Duodenal mucosa (tissue), 2 donors: ENCODE measurements around the gene EXOG.

ENCODE experiments used
- H3K27ac ChIP-seq: one replicate; pipeline ENCODE4 v1.7.0; 2013; ENCODE audit warnings: low read depth, low read length
- H3K27me3 ChIP-seq, 2 donors: one replicate each; pipeline ENCODE4 v1.7.0; 2013; ENCODE audit warnings: low read length in 2 of 2, control low read depth in 1 of 2; ENCODE audit not compliant: insufficient read depth in 2 of 2, control insufficient read depth in 1 of 2
- H3K36me3 ChIP-seq, 2 donors: one replicate each; pipeline ENCODE4 v1.7.0; 2013; ENCODE audit warnings: low read length in 2 of 2, control low read depth in 1 of 2; ENCODE audit not compliant: insufficient read depth in 2 of 2, control insufficient read depth in 1 of 2
- H3K4me1 ChIP-seq, 2 donors: one replicate each; pipeline ENCODE4 v1.7.0; 2013; ENCODE audit warnings: low read length in 2 of 2, control low read depth in 1 of 2; ENCODE audit not compliant: insufficient read depth in 2 of 2, control insufficient read depth in 1 of 2
- H3K4me3 ChIP-seq, 2 donors: one replicate each; pipeline ENCODE4 v1.7.0; 2013; ENCODE audit warnings: low read length in 2 of 2, low read depth in 1 of 2
- H3K9ac ChIP-seq, 2 donors: one replicate each; pipeline ENCODE4 v1.7.0; 2013; ENCODE audit warnings: low read length in 2 of 2, low read depth in 1 of 2
- H3K9me3 ChIP-seq, 2 donors: one replicate each; pipeline ENCODE4 v1.7.0; 2013; ENCODE audit warnings: low read length in 2 of 2, control low read depth in 1 of 2; ENCODE audit not compliant: control insufficient read depth in 1 of 2

EXOG gene

DNA sequence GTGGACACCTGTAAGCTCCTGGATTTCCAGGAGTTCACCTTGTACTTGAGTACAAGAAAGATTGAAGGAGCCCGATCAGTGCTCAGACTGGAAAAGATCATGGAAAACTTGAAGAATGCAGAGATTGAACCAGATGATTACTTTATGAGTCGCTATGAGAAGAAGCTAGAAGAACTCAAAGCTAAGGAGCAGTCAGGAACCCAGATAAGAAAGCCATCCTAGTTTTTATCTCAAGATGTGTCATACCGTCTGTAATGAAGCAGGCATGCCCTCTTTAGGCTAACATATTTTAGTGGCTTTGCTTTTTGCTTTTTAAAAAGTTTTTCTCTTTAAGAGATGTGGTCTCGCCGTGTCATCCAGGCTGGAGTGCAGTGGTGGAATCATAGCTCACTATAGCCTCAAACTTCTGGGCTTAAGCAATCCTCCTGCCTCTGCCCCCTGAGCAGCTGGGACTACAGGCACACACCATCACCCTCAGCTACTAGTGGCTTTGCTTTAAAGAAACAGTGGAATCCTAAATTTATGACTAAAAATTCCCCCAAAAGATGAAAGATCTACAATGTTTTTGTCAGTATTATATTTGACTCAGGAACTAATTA is 28.1 kb downstream of the EXOG start:
- H3K27me3 ChIP-seq = no peaks in the 10 kb centered on the region
- no peaks in the 10 kb centered on the region for H3K4me1 ChIP-seq
- no peak overlapping the region for H3K27ac ChIP-seq
- no peaks in the 10 kb centered on the region for H3K9me3 ChIP-seq
- H3K36me3 ChIP-seq = peaks cover 4 to 24% of the 10 kb centered on the region in 2 donors
- no peak overlapping the region for H3K9ac ChIP-seq
- H3K4me3 ChIP-seq = no peak overlapping the region

GRCh38 chr3:38526792-38527191 is 30.7 kb downstream of the EXOG start:
- H3K36me3 ChIP-seq = peaks cover 4 to 27% of the 10 kb centered on the region in 2 donors

DNA sequence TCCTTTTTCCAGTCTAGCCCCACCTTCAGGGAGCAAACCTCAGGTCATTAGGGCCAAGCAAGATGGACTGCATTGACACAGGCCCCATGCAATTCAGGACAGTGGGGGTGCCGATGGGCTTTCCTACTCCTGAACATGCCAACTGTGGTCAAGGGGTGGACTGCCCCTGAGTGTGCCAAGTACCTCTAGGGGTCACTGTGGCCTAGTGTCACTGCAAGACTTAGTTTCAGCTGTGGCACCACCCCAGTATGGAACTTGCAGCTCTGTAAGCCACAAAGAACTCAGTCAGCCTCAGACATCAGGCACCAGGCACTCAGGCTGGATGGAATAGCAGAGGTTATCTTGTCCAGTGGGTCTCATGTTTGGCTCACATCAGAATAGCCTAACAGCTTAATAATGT is 32.3 kb downstream of the EXOG start:
- Histone ChIP-seq H3K27me3 (no peaks in the 10 kb centered on the region), H3K36me3 (peaks cover 4 to 27% of the 10 kb centered on the region in 2 donors), H3K9ac (no peak overlapping the region), H3K9me3 (no peaks in the 10 kb centered on the region), H3K4me3 (no peak overlapping the region), H3K4me1 (no peaks in the 10 kb centered on the region), H3K27ac (no peak overlapping the region)

More at GRCh38 chr3:38526792-38527191, 30.7 kb downstream of the EXOG start:
- no peaks in the 10 kb centered on the region for H3K4me1 ChIP-seq
- no peak overlapping the region for H3K27ac ChIP-seq
- no peaks in the 10 kb centered on the region for H3K9me3 ChIP-seq
- no peaks in the 10 kb centered on the region for H3K27me3 ChIP-seq
- H3K4me3 ChIP-seq = no peak overlapping the region
- no peak overlapping the region for H3K9ac ChIP-seq

DNA sequence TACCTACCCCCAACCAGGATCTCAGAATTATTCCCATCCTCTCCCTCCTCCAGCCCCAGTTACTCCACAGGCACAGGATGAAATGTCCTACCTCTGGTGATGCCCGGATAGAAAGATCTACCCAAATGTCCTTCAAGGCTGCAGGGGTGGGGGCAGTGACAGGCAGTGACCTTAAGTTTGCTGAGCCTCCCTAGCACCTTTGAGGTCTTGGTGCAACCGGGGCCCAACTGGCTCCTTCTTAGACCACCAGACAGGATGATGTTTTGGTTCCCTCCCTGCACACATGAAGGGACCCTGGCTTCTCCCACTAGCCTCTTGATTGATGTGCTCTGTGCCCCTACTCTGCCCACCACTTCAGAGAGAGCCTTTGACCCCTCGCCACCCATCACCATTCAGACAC is 36.4 kb downstream of the EXOG start:
- Histone ChIP-seq H3K27ac (no peak overlapping the region), H3K27me3 (no peaks in the 10 kb centered on the region), H3K9me3 (no peaks in the 10 kb centered on the region), H3K9ac (no peak overlapping the region), H3K4me1 (no peaks in the 10 kb centered on the region), H3K4me3 (no peak overlapping the region), H3K36me3 (peaks cover 0 to 10% of the 10 kb centered on the region in 2 donors)

GRCh38 chr3:38533285-38533976 is 37.3 kb downstream of the EXOG start:
- no peak overlapping the region for H3K9ac ChIP-seq
- H3K9me3 ChIP-seq = no peaks in the 10 kb centered on the region
- no peak overlapping the region for H3K4me3 ChIP-seq
- H3K36me3 ChIP-seq = peaks cover 0 to 5% of the 10 kb centered on the region in 2 donors
- no peaks in the 10 kb centered on the region for H3K27me3 ChIP-seq
- no peaks in the 10 kb centered on the region for H3K4me1 ChIP-seq
- H3K27ac ChIP-seq = no peak overlapping the region

- Histone ChIP-seq H3K4me3 (no peak overlapping the region), H3K4me1 (no peaks in the 10 kb centered on the region)
These were observed 38.0 kb downstream of the EXOG start for GRCh38 chr3:38534180-38534579.

DNA sequence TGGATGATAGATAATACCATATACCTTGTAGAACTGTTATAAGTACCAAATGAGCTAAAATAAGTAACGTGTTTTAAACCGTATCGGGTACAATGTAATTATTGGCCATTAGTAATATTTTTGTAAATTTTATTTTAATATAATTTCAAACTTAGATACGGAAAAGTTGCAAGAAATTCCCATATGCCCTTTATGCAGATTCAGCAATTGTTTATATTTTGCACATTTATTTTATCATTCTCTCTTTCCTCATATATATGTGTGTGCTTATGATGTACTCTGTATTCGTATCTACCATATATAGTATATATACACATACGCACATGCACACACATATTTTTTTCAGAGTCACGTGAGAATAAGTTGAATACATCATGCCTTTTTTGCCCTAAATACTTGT is 38.5 kb downstream of the EXOG start:
- Histone ChIP-seq H3K36me3 (peaks cover 0 to 3% of the 10 kb centered on the region in 2 donors), H3K4me1 (no peaks in the 10 kb centered on the region), H3K27me3 (no peaks in the 10 kb centered on the region), H3K9ac (no peak overlapping the region), H3K4me3 (no peak overlapping the region), H3K27ac (no peak overlapping the region), H3K9me3 (no peaks in the 10 kb centered on the region)

More at GRCh38 chr3:38534180-38534579, 38.0 kb downstream of the EXOG start:
- H3K9ac ChIP-seq = no peak overlapping the region
- no peaks in the 10 kb centered on the region for H3K27me3 ChIP-seq
- no peaks in the 10 kb centered on the region for H3K9me3 ChIP-seq
- no peak overlapping the region for H3K27ac ChIP-seq
- H3K36me3 ChIP-seq = peaks cover 0 to 3% of the 10 kb centered on the region in 2 donors

DNA sequence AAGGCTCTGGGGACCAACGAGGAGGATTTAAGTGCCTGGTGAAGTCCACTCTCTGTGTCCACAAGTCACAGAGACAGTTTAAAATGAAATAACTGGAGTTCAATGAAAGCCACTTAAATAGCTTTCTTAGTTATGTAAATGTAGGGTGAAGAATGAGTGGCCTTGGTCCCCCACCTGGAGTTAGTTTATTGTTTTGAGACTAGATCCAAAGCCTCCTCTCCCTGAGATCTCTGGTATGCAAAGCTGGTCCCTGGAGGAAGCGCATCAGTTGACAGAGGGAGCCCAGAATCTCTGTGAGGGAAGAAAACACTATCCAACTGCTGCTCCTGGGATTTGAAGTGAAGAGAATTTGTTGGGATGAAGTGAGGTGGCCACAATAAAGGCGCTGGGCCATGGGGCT is 40.5 kb downstream of the EXOG start:
- no peaks in the 10 kb centered on the region for H3K9me3 ChIP-seq
- H3K4me1 ChIP-seq = no peaks in the 10 kb centered on the region
- no peaks in the 10 kb centered on the region for H3K36me3 ChIP-seq
- H3K4me3 ChIP-seq = no peak overlapping the region
- no peak overlapping the region for H3K9ac ChIP-seq
- no peaks in the 10 kb centered on the region for H3K27me3 ChIP-seq
- no peak overlapping the region for H3K27ac ChIP-seq

GRCh38 chr3:38538773-38539353 is 42.7 kb downstream of the EXOG start:
- Histone ChIP-seq H3K4me1 (no peaks in the 10 kb centered on the region), H3K36me3 (no peaks in the 10 kb centered on the region), H3K9ac (no peak overlapping the region), H3K9me3 (no peaks in the 10 kb centered on the region), H3K27ac (no peak overlapping the region), H3K27me3 (no peaks in the 10 kb centered on the region), H3K4me3 (no peak overlapping the region)

GRCh38 chr3:38541806-38542205 is 45.7 kb downstream of the EXOG start:
- no peaks in the 10 kb centered on the region for H3K4me1 ChIP-seq
- H3K4me3 ChIP-seq = no peak overlapping the region
- no peaks in the 10 kb centered on the region for H3K27me3 ChIP-seq
- no peaks in the 10 kb centered on the region for H3K36me3 ChIP-seq
- no peaks in the 10 kb centered on the region for H3K9me3 ChIP-seq
- H3K27ac ChIP-seq = no peak overlapping the region
- no peak overlapping the region for H3K9ac ChIP-seq
